HepG2 (cell line): Measurements from ENCODE around the gene GAS2L2. TPM values are rescaled to one million over a fixed set of nuclear protein-coding genes. Genes with fewer than 3 reads are reported as not detected.

ENCODE experiments used
- AHDC1 ChIP-seq: sonication (generic); formaldehyde crosslinking; IDR thresholded peaks from 2 replicates; pipeline ENCODE4 v1.5.1; 2020; ENCODE audit warnings: mild to moderate bottlenecking, missing genetic modification reagents, borderline replicate concordance
- ATF1 ChIP-seq: IDR thresholded peaks from 2 replicates; pipeline ENCODE4 v1.6.1; 2016; ENCODE audit warnings: mild to moderate bottlenecking, control low read depth
- HNF4A ChIP-seq: sonication (generic); formaldehyde crosslinking; IDR thresholded peaks from 2 replicates; pipeline ENCODE4 v1.4.0; 2020; ENCODE audit warnings: missing genetic modification reagents
- NR1H2 ChIP-seq: sonication (generic); formaldehyde crosslinking; IDR thresholded peaks from 2 replicates; pipeline ENCODE4 v1.8.1; 2022; ENCODE audit warnings: low read depth, missing genetic modification reagents, borderline replicate concordance
- PLRG1 ChIP-seq: fragments of 450-650 bp; conservative IDR thresholded peaks from 2 replicates; pipeline ENCODE4 v1.6.1; 2016
- SOX13 ChIP-seq, 3 experiments: fragments of 450-650 bp in 1 of 3; sonication (generic) in 1 of 3; formaldehyde crosslinking in 1 of 3; IDR thresholded peaks in 2 of 3; conservative IDR thresholded peaks in 1 of 3; 2 replicates each; pipeline versions ENCODE4 v1.5.0 to v1.6.1; 2016 to 2020; ENCODE audit warnings: antibody characterized with exemption in 1 of 3, mild to moderate bottlenecking in 1 of 3, missing compliant biosample characterization in 1 of 3, missing genetic modification reagents in 1 of 3, moderate library complexity in 1 of 3
- polyA plus RNA-seq, 8 experiments: library from polyadenylated mRNA; depleted of rRNA in 3 of 8; stranded (reverse) in 7 of 8; unstranded in 1 of 8; fragments of >200 nt; fragmentation: Illumina TruSeq in 4 of 8; extraction: Trizol in 4 of 8; gene quantifications; 2 replicates each; pipeline versions ENCODE4 v1.2.1 to v1.2.3, GENCODE V29; 2011 to 2016; ENCODE audit warnings: low read depth in 4 of 8, missing spikeins in 1 of 8, mixed read lengths in 1 of 8; ENCODE audit not compliant: insufficient read depth in 1 of 8
- total RNA-seq, 5 experiments: library from RNA; depleted of rRNA; stranded (reverse); fragments of >200 nt; fragmentation: Illumina TruSeq; extraction: Trizol; gene quantifications; 2 replicates each; pipeline ENCODE4 v1.2.3, GENCODE V29; 2016; ENCODE audit warnings: low read depth in 1 of 5
- TF ChIP-seq, protein P1 (sequence below): sonication (generic); formaldehyde crosslinking; IDR thresholded peaks from 2 replicates; pipeline ENCODE4 v1.5.0; 2020; ENCODE audit warnings: missing genetic modification reagents, mild to moderate bottlenecking, borderline replicate concordance

Gene GAS2L2
- total and polyA plus RNA-seq, 2 of the 13 experiments (the other 11 are each of a cell fraction or from before 2014, with no cell fraction given), result not detected

DNA sequence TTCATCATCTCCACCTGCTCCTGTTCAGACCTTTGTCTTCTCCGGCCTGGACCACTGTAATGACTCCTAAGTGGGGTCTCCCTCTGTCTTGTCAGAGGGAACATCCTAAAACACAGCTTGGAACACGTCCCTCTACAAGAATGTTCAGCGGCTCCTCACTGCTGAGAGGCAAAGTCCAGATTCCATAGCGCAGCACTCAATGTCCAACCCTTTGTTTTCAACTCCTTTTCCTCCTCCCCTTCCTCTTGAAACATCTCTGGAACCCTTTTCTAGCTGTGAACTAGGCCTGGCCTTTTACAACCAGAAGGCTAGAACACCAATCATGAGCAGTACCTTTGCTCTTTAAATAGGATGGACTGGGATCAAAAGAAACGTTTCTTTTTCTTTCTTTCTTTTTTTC is 8.6 kb upstream of the GAS2L2 start (continued):
- peak; percentile 44; the same call in 1 of the 2 replicates for TF ChIP-seq HNF4A (CRISPR knock-in tag)
- no peak for TF ChIP-seq SOX13 (IDR thresholded peaks at IDR 0.05)
- TF ChIP-seq SOX13 (CRISPR knock-in tag; conservative IDR thresholded peaks at IDR 0.05 in 1 of 2, IDR thresholded peaks at IDR 0.05 in 1 of 2), result peak in 1 of 2 experiments; percentile 41; a peak in 2 of 4 replicates
- TF ChIP-seq, protein P1, sequence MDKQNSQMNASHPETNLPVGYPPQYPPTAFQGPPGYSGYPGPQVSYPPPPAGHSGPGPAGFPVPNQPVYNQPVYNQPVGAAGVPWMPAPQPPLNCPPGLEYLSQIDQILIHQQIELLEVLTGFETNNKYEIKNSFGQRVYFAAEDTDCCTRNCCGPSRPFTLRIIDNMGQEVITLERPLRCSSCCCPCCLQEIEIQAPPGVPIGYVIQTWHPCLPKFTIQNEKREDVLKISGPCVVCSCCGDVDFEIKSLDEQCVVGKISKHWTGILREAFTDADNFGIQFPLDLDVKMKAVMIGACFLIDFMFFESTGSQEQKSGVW, result no peak
- no peak for TF ChIP-seq ATF1 (CRISPR knock-in tag)
- no peak for TF ChIP-seq AHDC1 (CRISPR knock-in tag)
- TF ChIP-seq NR1H2, result no peak
- no peak for TF ChIP-seq PLRG1
